Naive B cell (primary cell): Measurements from ENCODE around the gene COMMD8. TPM values are rescaled to one million over a fixed set of nuclear protein-coding genes. Genes with fewer than 3 reads are reported as not detected.

Source experiments
- ATAC-seq, 2 donors: fragments of 150-1000 bp; cut with Tn5 transposase; 2 replicates each; pipeline ENCODE4 v1.10.0; 2021; ENCODE audit warnings: low read depth in 2 of 2, mild to moderate bottlenecking in 2 of 2, moderate library complexity in 2 of 2
- DNase-seq: peaks from one replicate; pipeline ENCODE4 v3.0.0; 2022
- H3K27ac Mint-ChIP-seq, 6 donors: one replicate each; pipeline ENCODE4 v1.8.0; 2020 to 2022; ENCODE audit warnings: mild to moderate bottlenecking in 6 of 6, mixed read lengths in 6 of 6, moderate library complexity in 5 of 6, inconsistent platforms in 2 of 6
- H3K27me3 Mint-ChIP-seq, 3 donors: one replicate each; pipeline ENCODE4 v1.8.0; 2021 to 2022; ENCODE audit warnings: mixed read lengths in 3 of 3, mild to moderate bottlenecking in 1 of 3
- H3K36me3 Mint-ChIP-seq, 2 donors: one replicate each; pipeline ENCODE4 v1.8.0; 2020 to 2022; ENCODE audit warnings: mixed read lengths in 2 of 2, inconsistent platforms in 1 of 2, mild to moderate bottlenecking in 1 of 2
- H3K4me1 Mint-ChIP-seq, 3 donors: one replicate each; pipeline ENCODE4 v1.8.0; 2020 to 2022; ENCODE audit warnings: mixed read lengths in 3 of 3, inconsistent platforms in 1 of 3, mild to moderate bottlenecking in 1 of 3, moderate library complexity in 1 of 3
- H3K4me3 Mint-ChIP-seq, 8 donors: one replicate each; pipeline ENCODE4 v1.8.0; 2020 to 2022; ENCODE audit warnings: mild to moderate bottlenecking in 8 of 8, mixed read lengths in 8 of 8, moderate library complexity in 8 of 8, inconsistent platforms in 2 of 8
- H3K9me3 Mint-ChIP-seq, 7 donors: one replicate each; pipeline ENCODE4 v1.8.0; 2020 to 2022; ENCODE audit warnings: mixed read lengths in 7 of 7, mild to moderate bottlenecking in 5 of 7, inconsistent platforms in 2 of 7, moderate library complexity in 1 of 7
- polyA plus RNA-seq, 6 donors: library from polyadenylated mRNA; unstranded; fragments of 300-500 nt; fragmentation: Illumina TruSeq; gene quantifications; one replicate each; pipeline ENCODE4 v1.2.3, GENCODE V29; 2021; ENCODE audit warnings: low read depth in 6 of 6

The COMMD8 gene
- polyA plus RNA-seq, 6 donors from 2014 or later = 49.5 to 90.7 (median 61.9) TPM

DNA sequence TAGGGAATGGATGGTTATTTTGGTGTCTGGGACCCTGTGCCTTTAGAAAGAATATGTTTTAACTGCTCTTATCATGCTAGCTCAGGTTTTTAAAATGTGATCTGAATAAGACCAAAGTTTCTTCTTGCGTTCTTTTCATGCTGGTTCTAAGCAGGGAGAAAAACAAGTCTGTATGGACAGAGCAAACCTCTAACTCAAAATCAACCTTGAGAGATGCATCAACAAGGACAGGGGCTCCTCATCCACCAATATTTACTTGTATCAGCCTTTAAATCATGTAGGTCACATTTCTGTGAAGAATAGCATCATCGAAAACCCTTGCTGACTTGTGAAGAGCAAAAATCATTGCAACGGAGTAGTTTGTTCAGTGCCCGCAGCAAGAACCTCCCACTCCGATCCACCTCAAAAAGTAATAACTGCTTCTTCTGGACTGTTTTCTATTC is 22.8 kb upstream of the COMMD8 start:
- Mint-ChIP-seq H3K27me3 (no peaks in the 10 kb centered on the region), H3K27ac (peak overlapping the region; percentile 54 to 99 (median 98)), H3K4me1 (peaks cover 43 to 84% (median 66%) of the 10 kb centered on the region in 3 donors), H3K36me3 (peaks cover 10 to 14% of the 10 kb centered on the region in 2 donors), H3K9me3 (peaks cover 0 to 3% (median 0%) of the 10 kb centered on the region in 7 donors), H3K4me3 (peak overlapping the region; percentile 95 to 99 (median 98))
- DNase-seq = no peak
- no peak for ATAC-seq

GRCh38 chr4:47485768-47486167 is 22.3 kb upstream of the COMMD8 start:
- DNase-seq (no peak), ATAC-seq (peak; percentile 5 to 7)
- Mint-ChIP-seq H3K27ac (peak overlapping the region; percentile 97 to 99 (median 99)), H3K4me3 (peak overlapping the region; percentile 95 to 99 (median 98)), H3K27me3 (no peaks in the 10 kb centered on the region), H3K36me3 (peaks cover 6 to 9% of the 10 kb centered on the region in 2 donors), H3K4me1 (peaks cover 38 to 80% (median 62%) of the 10 kb centered on the region in 3 donors), H3K9me3 (peaks cover 0 to 3% (median 0%) of the 10 kb centered on the region in 7 donors)

DNA sequence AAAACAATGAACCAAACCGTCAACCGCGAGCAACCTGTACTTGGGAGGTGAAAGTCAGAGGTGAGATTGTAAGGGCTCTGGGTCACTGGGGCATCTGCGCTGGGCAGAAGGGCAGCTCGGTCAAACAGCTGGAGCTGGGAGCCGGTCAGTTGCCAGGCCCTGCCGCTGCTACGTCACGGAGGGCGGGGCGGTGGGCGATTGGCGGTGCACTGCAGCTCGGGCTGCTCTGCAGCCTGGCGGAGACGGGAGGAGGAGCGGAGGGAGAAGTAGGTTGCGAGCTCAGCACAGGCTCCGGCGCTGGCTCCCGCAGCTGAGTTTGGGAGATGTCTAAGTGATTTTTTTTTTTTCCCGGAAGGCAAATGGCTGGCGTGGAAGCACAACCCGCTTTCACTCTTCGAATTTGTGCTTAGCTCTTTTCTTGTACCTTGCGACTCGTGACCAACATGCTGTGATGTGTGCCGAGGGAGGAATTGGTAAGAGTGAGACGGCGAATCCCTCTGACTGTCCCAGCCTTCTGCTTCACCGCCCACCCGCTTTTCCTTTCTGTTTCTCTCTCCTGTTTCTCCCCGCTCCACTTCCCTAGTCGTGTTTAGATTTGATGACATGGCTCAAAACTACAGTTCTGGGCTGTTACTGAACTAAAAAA is 21.7 kb upstream of the COMMD8 start, which contains the start of gene ATP10D:
TSS of gene ATP10D (plus strand) at position 229 of the 646 bp plus-strand sequence. CDS start 27,266 bp downstream, outside the sequence.
- ATAC-seq = peak; percentile 89 to 93
- peaks cover 33 to 74% (median 56%) of the 10 kb centered on the region in 3 donors for H3K4me1 Mint-ChIP-seq
- no peaks in the 10 kb centered on the region for H3K27me3 Mint-ChIP-seq
- DNase-seq = peak; percentile 84
- peaks cover 0 to 8% of the 10 kb centered on the region in 2 donors for H3K36me3 Mint-ChIP-seq
- peaks cover 0 to 1% (median 0%) of the 10 kb centered on the region in 7 donors for H3K9me3 Mint-ChIP-seq
- H3K4me3 Mint-ChIP-seq = peak within 1 kb of the TSS; percentile 95 to 99 (median 98)
- peak within 1 kb of the TSS; percentile 97 to 99 (median 99) for H3K27ac Mint-ChIP-seq

GRCh38 chr4:47484168-47484567 is 20.7 kb upstream of the COMMD8 start:
- ATAC-seq = no peak
- DNase-seq = no peak
- H3K27ac Mint-ChIP-seq = peak overlapping the region; percentile 97 to 99 (median 99)
- peaks cover 27 to 65% (median 48%) of the 10 kb centered on the region in 3 donors for H3K4me1 Mint-ChIP-seq
- no peaks in the 10 kb centered on the region for H3K27me3 Mint-ChIP-seq
- H3K36me3 Mint-ChIP-seq = peaks cover 0 to 8% of the 10 kb centered on the region in 2 donors
- H3K4me3 Mint-ChIP-seq = peak overlapping the region; percentile 95 to 99 (median 98)
- peaks cover 0 to 1% (median 0%) of the 10 kb centered on the region in 7 donors for H3K9me3 Mint-ChIP-seq

DNA sequence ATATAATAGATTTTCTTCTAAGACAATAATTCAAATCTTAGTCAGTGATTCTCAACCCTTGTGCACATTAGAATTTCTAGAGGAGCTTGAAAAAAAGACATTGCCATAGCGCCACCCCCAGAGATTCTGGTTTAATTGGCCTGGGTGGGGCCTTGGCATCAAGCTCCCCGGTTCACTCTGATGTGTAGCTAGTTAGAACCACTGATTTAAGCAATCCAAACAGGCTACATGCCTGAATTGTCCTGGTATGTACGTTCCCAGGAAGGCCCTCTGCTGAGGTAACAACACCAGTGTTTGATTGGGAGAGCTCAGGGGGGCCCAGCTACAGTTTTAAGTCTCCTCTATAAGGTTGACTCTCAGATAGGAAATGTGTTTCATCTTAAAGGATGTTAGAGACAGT is 20.2 kb upstream of the COMMD8 start:
- Mint-ChIP-seq H3K4me3 (peak overlapping the region in 7 of 8 donors; percentile 95 to 99 (median 98)), H3K9me3 (no peaks in the 10 kb centered on the region), H3K27me3 (no peaks in the 10 kb centered on the region), H3K27ac (peak overlapping the region; percentile 82 to 99 (median 99)), H3K36me3 (peaks cover 0 to 8% of the 10 kb centered on the region in 2 donors), H3K4me1 (peaks cover 24 to 61% (median 45%) of the 10 kb centered on the region in 3 donors)
- DNase-seq (no peak), ATAC-seq (no peak)

DNA sequence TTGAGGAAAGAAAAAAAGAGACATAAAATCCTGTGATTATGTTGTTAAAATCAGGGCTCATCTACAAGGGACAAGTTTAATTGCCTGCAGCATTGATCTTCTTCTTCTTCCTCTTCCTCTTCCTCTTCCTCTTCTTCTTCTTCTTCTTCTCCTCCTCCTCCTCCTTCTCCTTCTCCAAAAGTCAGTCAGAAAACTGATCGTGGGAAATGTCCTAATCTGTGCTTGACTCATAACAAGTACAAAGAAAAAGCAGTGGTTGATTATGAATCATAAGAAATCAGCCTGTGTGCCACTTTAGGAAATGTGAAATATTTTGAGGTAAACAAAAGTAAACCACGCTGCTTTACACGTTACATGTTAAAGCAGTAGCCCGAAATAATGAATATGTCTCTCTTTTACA is 18.8 kb upstream of the COMMD8 start:
- Mint-ChIP-seq H3K9me3 (no peaks in the 10 kb centered on the region), H3K36me3 (peaks cover 0 to 8% of the 10 kb centered on the region in 2 donors), H3K27ac (peak overlapping the region; percentile 16 to 93 (median 78)), H3K4me1 (peaks cover 22 to 52% (median 43%) of the 10 kb centered on the region in 3 donors), H3K4me3 (peak overlapping the region in 3 of 8 donors; percentile 0 to 40 (median 1)), H3K27me3 (no peaks in the 10 kb centered on the region)
- ATAC-seq (no peak), DNase-seq (no peak)

DNA sequence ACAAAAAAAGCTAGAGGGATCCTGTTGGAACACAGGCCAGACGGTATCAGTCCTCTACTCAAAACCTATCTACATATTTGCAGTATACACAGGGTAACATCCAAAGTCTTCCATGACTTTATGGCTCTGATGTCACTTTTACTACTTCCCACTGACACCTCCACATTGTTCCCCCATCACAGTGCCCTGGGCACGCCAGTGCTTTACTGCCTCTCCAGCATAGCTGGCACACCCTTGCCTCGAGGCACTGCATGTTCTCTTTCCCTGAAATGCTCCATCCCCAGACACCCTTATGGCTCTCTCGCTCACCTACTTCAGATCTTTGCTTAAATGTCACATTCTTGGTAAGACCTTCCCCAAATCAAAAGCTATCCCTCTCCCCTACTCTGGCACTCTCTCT is 15.3 kb upstream of the COMMD8 start:
- Mint-ChIP-seq H3K4me3 (no peak overlapping the region), H3K27me3 (no peaks in the 10 kb centered on the region), H3K4me1 (peaks cover 4 to 18% (median 16%) of the 10 kb centered on the region in 3 donors), H3K36me3 (no peaks in the 10 kb centered on the region), H3K27ac (peak overlapping the region in 1 of 6 donors; percentile 76), H3K9me3 (no peaks in the 10 kb centered on the region)
- DNase-seq = no peak
- no peak for ATAC-seq

GRCh38 chr4:47475411-47475810 is 11.9 kb upstream of the COMMD8 start:
- Mint-ChIP-seq H3K27ac (peak overlapping the region in 1 of 6 donors; percentile 45), H3K9me3 (no peaks in the 10 kb centered on the region), H3K27me3 (no peaks in the 10 kb centered on the region), H3K36me3 (peaks cover 0 to 5% of the 10 kb centered on the region in 2 donors), H3K4me3 (no peak overlapping the region), H3K4me1 (peaks cover 0 to 6% (median 0%) of the 10 kb centered on the region in 3 donors)
- ATAC-seq (no peak), DNase-seq (no peak)

DNA sequence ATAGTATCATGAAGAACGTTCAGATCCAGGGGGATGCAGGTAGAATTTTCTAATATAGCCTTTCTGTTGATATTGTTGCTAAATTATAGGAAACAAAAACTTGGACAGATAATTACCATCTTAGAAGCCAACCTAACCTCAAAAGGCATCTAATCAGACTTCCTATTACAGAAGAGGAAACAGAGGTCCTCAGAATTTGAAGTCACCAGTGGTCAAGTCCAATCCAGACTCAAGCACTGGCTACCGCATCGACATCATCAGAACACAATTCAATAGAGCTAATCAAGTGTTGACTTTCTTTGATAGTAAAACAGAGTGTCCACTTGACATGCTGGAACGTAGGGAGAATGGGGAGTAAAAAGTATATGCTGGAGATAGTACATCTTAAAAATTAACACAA is 11.3 kb upstream of the COMMD8 start:
- H3K4me1 Mint-ChIP-seq = peaks cover 0 to 6% (median 0%) of the 10 kb centered on the region in 3 donors
- no peak for DNase-seq
- no peaks in the 10 kb centered on the region for H3K9me3 Mint-ChIP-seq
- H3K27ac Mint-ChIP-seq = no peak overlapping the region
- no peak overlapping the region for H3K4me3 Mint-ChIP-seq
- H3K27me3 Mint-ChIP-seq = no peaks in the 10 kb centered on the region
- ATAC-seq = no peak
- H3K36me3 Mint-ChIP-seq = peaks cover 0 to 5% of the 10 kb centered on the region in 2 donors

DNA sequence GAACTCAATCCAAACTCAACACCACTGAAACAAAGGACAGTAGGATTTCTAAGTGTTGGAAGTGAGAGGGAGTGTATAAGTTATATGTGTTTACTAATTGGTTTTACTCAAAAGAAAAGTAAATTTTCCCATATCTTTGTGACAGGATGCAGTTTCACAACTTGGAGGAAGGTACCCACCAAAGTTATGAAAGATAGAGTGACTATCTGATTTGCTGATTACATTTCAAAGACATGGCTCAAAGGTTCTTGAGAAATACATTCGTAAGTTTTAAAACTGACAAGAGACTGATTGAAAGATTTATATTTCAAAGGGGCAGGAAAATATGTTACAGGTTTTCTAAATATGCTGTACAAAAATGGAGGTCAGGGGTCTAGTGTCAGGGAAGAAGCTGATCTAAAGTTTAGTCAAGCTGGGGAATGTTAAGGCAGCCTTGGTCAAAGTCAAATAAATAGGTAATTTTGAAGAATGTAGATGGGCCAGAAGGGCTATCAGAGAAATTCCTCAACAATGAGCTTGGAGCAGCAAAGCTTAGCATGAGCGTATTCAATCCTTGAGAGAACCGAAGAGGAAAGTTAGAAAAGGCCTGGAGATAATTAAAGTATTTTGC is 9.7 kb upstream of the COMMD8 start:
- no peak for ATAC-seq
- Mint-ChIP-seq H3K36me3 (peaks cover 0 to 5% of the 10 kb centered on the region in 2 donors), H3K4me1 (peaks cover 0 to 6% (median 0%) of the 10 kb centered on the region in 3 donors), H3K27ac (no peak overlapping the region), H3K27me3 (no peaks in the 10 kb centered on the region), H3K9me3 (no peaks in the 10 kb centered on the region), H3K4me3 (no peak overlapping the region)
- no peak for DNase-seq

GRCh38 chr4:47471591-47471990 is 8.1 kb upstream of the COMMD8 start:
- H3K9me3 Mint-ChIP-seq = no peaks in the 10 kb centered on the region
- H3K27ac Mint-ChIP-seq = peak overlapping the region in 1 of 6 donors; percentile 3
- H3K36me3 Mint-ChIP-seq = peaks cover 0 to 5% of the 10 kb centered on the region in 2 donors
- peaks cover 0 to 6% (median 3%) of the 10 kb centered on the region in 3 donors for H3K4me1 Mint-ChIP-seq
- ATAC-seq = no peak
- H3K27me3 Mint-ChIP-seq = no peaks in the 10 kb centered on the region
- H3K4me3 Mint-ChIP-seq = no peak overlapping the region
- no peak for DNase-seq

GRCh38 chr4:47471064-47471463 is 7.6 kb upstream of the COMMD8 start:
- DNase-seq (no peak), ATAC-seq (no peak)
- no peaks in the 10 kb centered on the region for H3K27me3 Mint-ChIP-seq
- no peaks in the 10 kb centered on the region for H3K9me3 Mint-ChIP-seq
- peaks cover 0 to 5% of the 10 kb centered on the region in 2 donors for H3K36me3 Mint-ChIP-seq
- no peak overlapping the region for H3K27ac Mint-ChIP-seq
- no peak overlapping the region for H3K4me3 Mint-ChIP-seq
- peaks cover 0 to 8% (median 6%) of the 10 kb centered on the region in 3 donors for H3K4me1 Mint-ChIP-seq

DNA sequence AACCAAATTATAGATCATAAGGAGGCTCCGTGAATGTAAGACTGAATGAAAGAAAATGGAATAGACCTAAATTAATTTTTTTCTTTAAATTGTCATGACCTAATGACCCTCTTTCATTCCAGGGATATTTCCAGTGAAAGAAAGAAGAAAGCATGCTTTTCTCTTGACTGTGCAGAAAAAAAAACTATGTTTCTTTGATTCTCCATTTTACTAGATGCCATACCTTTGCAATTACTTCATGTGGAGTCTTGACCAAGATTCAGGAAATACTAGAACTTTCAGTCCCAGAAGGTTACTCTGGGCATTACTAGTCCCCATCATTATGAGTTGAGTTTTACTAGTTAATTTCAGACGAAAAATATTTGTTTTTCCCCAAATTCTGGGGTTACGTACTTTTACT is 6.4 kb upstream of the COMMD8 start:
- ATAC-seq = no peak
- H3K4me3 Mint-ChIP-seq = no peak overlapping the region
- no peaks in the 10 kb centered on the region for H3K27me3 Mint-ChIP-seq
- H3K4me1 Mint-ChIP-seq = peaks cover 0 to 12% (median 9%) of the 10 kb centered on the region in 3 donors
- H3K27ac Mint-ChIP-seq = no peak overlapping the region
- H3K36me3 Mint-ChIP-seq = peaks cover 0 to 5% of the 10 kb centered on the region in 2 donors
- no peak for DNase-seq
- H3K9me3 Mint-ChIP-seq = no peaks in the 10 kb centered on the region
